Spinal cord (tissue), 10 donors: ENCODE results near the gene NFXL1. TPM values are rescaled to one million over a fixed set of nuclear protein-coding genes. Genes with fewer than 3 reads are reported as not detected.

Experiments
- DNase-seq, 6 donors: peaks; one replicate each; pipeline versions ENCODE4 v3.0.0 to v3.0.0-alpha.2; 2013 to 2015; ENCODE audit warnings: low spot score in 6 of 6, low read depth in 4 of 6
- H3K27ac ChIP-seq: one replicate; pipeline ENCODE4 v1.5.1; 2013; ENCODE audit warnings: low read depth, low read length, control low read depth
- H3K27me3 ChIP-seq: one replicate; pipeline ENCODE4 v1.6.1; 2013; ENCODE audit warnings: low read length; ENCODE audit not compliant: control insufficient read depth, insufficient read depth
- H3K36me3 ChIP-seq: one replicate; pipeline ENCODE4 v1.6.1; 2013; ENCODE audit warnings: low read length; ENCODE audit not compliant: control insufficient read depth, insufficient read depth
- H3K4me1 ChIP-seq: one replicate; pipeline ENCODE4 v1.6.1; 2013; ENCODE audit warnings: low read length; ENCODE audit not compliant: control insufficient read depth, insufficient read depth
- H3K4me3 ChIP-seq: one replicate; pipeline ENCODE4 v1.5.1; 2013; ENCODE audit warnings: low read depth, low read length, control low read depth
- H3K9me3 ChIP-seq: one replicate; pipeline ENCODE4 v1.6.1; 2013; ENCODE audit warnings: low read length; ENCODE audit not compliant: control insufficient read depth, insufficient read depth
- WGBS: methylation state at CpG from one replicate; pipeline ENCODE4 v1.1.5; 2013; ENCODE audit warnings: missing lambda C conversion rate; ENCODE audit not compliant: insufficient coverage; 5-methylcytosine and 5-hydroxymethylcytosine counted together
- long read RNA-seq, 4 donors: transcript quantifications; one replicate each; lab custom pipeline, GENCODE V29; 2026
- polyA plus RNA-seq, 2 donors: library from polyadenylated mRNA; unstranded; fragments of 120-200 nt; gene quantifications; one replicate each; pipeline ENCODE4 v1.2.1, GENCODE V29; 2013; ENCODE audit not compliant: insufficient read length in 2 of 2
- total RNA-seq, 2 donors: library from RNA; depleted of rRNA in 1 of 2; stranded (reverse); fragments of 120-200 nt in 1 of 2; fragments of >200 nt in 1 of 2; gene quantifications; one replicate each; pipeline versions ENCODE4 v1.2.3 to v1.2.4, GENCODE V29; 2013 to 2014
- donor health status: healthy.

NFXL1 gene
- total RNA-seq (10 to 100 TPM; 13.3 to 19.9 TPM), polyA plus RNA-seq (10 to 100 TPM; 12.7 to 14.3 TPM)
- long read RNA-seq, donor 1, partial matches to known transcripts = 0 of 3 reads
- long read RNA-seq, donor 1, other reads (novel, unspliced or antisense) = 0 of 3 reads
- long read RNA-seq, donor 2 = 0 reads
- long read RNA-seq, donor 3, partial matches to known transcripts = 0 of 1 reads
- long read RNA-seq, donor 3, other reads (novel, unspliced or antisense) = 0 of 1 reads
- long read RNA-seq, donor 4 = 0 reads

- WGBS = under 1% methylated on average over 45 of the region's 55 CpGs
- peaks cover 4% of the 10 kb centered on the region for H3K4me1 ChIP-seq
- no peaks in the 10 kb centered on the region for H3K9me3 ChIP-seq
- peak within 1 kb of the TSS; percentile 80 for H3K27ac ChIP-seq
- H3K36me3 ChIP-seq = no peaks in the 10 kb centered on the region
- DNase-seq = peak; percentile 87 to 99 (median 94)
- H3K4me3 ChIP-seq = peak within 1 kb of the TSS; percentile 89
- H3K27me3 ChIP-seq = no peaks in the 10 kb centered on the region
These were observed at the start of gene NFXL1 for GRCh38 chr4:47914220-47914925. TSS of gene NFXL1 (minus strand) at chr4:47914583. CDS start at chr4:47914203, 380 bp downstream.

- Histone ChIP-seq H3K4me1 (no peaks in the 10 kb centered on the region), H3K4me3 (no peak overlapping the region), H3K36me3 (no peaks in the 10 kb centered on the region), H3K27me3 (no peaks in the 10 kb centered on the region), H3K27ac (no peak overlapping the region), H3K9me3 (no peaks in the 10 kb centered on the region)
- WGBS = 80% methylated on average over 2 of the region's 6 CpGs
- DNase-seq = no peak
These were observed 40.3 kb upstream of the NFXL1 start for GRCh38 chr4:47954677-47955076.

DNA sequence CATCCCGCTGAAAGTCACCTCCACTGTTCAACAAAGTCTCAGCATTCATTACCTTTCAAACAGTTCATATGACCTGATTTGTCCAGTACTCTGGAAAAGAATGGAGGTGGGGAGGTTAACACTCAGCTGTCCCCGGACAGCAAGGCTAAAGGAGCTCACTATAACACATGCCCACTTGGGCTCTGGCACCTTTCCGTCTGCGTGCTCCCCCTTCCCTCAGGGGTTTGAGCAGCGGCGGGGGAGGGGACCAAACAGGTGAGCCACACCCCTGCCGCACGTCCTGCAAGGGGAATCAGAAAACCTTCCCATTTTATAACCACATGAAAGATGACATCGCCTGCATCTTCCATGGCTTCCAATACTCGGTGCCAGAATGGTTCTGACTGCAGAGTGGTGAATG, 39.9 kb upstream of the NFXL1 start:
- Histone ChIP-seq H3K27me3 (no peaks in the 10 kb centered on the region), H3K4me3 (no peak overlapping the region), H3K27ac (no peak overlapping the region), H3K36me3 (no peaks in the 10 kb centered on the region), H3K4me1 (no peaks in the 10 kb centered on the region), H3K9me3 (no peaks in the 10 kb centered on the region)
- WGBS = 74% methylated on average over 7 of the region's 10 CpGs
- DNase-seq = no peak

GRCh38 chr4:47945930-47946726, 31.7 kb upstream of the NFXL1 start:
- Histone ChIP-seq H3K36me3 (no peaks in the 10 kb centered on the region), H3K4me1 (no peaks in the 10 kb centered on the region), H3K4me3 (no peak overlapping the region), H3K27me3 (no peaks in the 10 kb centered on the region), H3K27ac (no peak overlapping the region), H3K9me3 (no peaks in the 10 kb centered on the region)
- DNase-seq = no peak
- WGBS = no CpG with 5 or more reads among the region's 5 CpGs

GRCh38 chr4:47942081-47942819, 27.9 kb upstream of the NFXL1 start:
- Histone ChIP-seq H3K9me3 (no peaks in the 10 kb centered on the region), H3K27ac (no peak overlapping the region), H3K4me3 (no peak overlapping the region), H3K27me3 (no peaks in the 10 kb centered on the region), H3K36me3 (no peaks in the 10 kb centered on the region), H3K4me1 (no peaks in the 10 kb centered on the region)
- 28% methylated on average over 5 of the region's 10 CpGs for WGBS
- DNase-seq = peak in 1 of 6 donors; percentile 15

DNA sequence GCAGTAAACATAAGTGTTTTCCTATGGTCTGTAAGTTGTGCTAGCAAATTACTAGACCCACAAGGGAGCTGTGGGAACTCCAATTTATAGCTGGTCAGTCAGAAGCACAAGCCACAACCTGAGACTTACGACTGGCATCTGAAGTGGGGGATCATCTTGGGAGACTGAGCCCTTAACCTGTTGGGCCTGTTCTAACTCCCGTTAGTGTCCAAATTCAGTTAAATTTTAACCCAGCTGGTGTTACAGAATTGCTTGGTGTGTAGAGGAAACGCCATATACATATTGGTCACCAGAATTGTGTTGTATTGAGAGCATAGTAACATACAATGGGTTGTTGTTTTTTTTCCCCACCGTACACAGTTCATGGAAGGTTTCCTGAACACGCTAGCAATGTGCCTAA, 25.1 kb upstream of the NFXL1 start:
- Histone ChIP-seq H3K36me3 (no peaks in the 10 kb centered on the region), H3K9me3 (no peaks in the 10 kb centered on the region), H3K4me3 (no peak overlapping the region), H3K4me1 (no peaks in the 10 kb centered on the region), H3K27ac (no peak overlapping the region), H3K27me3 (peaks cover 2% of the 10 kb centered on the region)
- 93% methylated on average over 4 of the region's 5 CpGs for WGBS
- no peak for DNase-seq

GRCh38 chr4:47936336-47936735, 22.0 kb upstream of the NFXL1 start:
- Histone ChIP-seq H3K36me3 (no peaks in the 10 kb centered on the region), H3K4me3 (no peak overlapping the region), H3K4me1 (no peaks in the 10 kb centered on the region), H3K27ac (no peak overlapping the region), H3K27me3 (peaks cover 2% of the 10 kb centered on the region), H3K9me3 (no peaks in the 10 kb centered on the region)
- no peak for DNase-seq
- 96% methylated on average over 6 of the region's 6 CpGs for WGBS

DNA sequence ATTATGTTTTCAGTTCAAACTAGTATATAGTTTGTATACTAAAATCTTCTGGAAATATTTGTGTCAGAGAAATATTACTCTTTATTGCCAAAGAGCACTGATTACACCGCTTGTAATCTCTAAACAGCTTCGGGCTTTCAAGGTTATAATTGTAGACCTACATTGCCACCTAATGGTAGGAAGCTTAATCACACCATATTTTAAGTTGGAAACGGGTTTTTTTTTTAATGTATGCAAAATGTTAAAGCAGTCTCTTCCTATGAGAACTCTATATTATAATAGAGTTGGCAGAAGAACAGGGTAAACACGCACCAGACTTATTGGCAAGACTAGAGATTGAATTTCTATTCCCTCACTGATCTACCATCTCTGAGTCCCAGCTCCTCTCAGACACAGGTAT, 19.5 kb upstream of the NFXL1 start:
- DNase-seq = peak in 3 of 6 donors; percentile 40 to 88 (median 81)
- Histone ChIP-seq H3K27me3 (peaks cover 2% of the 10 kb centered on the region), H3K9me3 (no peaks in the 10 kb centered on the region), H3K4me1 (no peaks in the 10 kb centered on the region), H3K36me3 (no peaks in the 10 kb centered on the region), H3K27ac (no peak overlapping the region), H3K4me3 (no peak overlapping the region)
- no CpG with 5 or more reads among the region's 4 CpGs for WGBS
